HG03342 (cell line): Measurements from ENCODE around the gene ANTKMT.

ENCODE experiments used
- ATAC-seq: cut with Tn5 transposase; IDR thresholded peaks from one replicate; pipeline ENCODE4 v1.9.1; 2021; ENCODE audit warnings: mild to moderate bottlenecking, moderate library complexity; ENCODE audit not compliant: unreplicated experiment

Gene ANTKMT

GRCh38 chr16:726188-726437, 5.2 kb downstream of the ANTKMT start:
- ATAC-seq: no peak

- no peak for ATAC-seq
These were observed 5.7 kb downstream of the ANTKMT start, which contains the start of the genes CCDC78 and HAGHL for GRCh38 chr16:726438-727290. Gene CCDC78 (minus strand): TSS chr16:726443. CDS start chr16:726367, 76 bp downstream. Gene HAGHL (plus strand): TSS chr16:727106. CDS start chr16:727510, 404 bp downstream.

GRCh38 chr16:727291-727977, 6.5 kb downstream of the ANTKMT start:
- no peak for ATAC-seq

- ATAC-seq: no peak
These were observed 7.4 kb downstream of the ANTKMT start for GRCh38 chr16:728131-728889.

GRCh38 chr16:728890-729744, 8.2 kb downstream of the ANTKMT start:
- ATAC-seq: no peak

GRCh38 chr16:729768-730665, 9.1 kb downstream of the ANTKMT start:
- ATAC-seq: no peak

- no peak for ATAC-seq
These were observed 9.9 kb downstream of the ANTKMT start for GRCh38 chr16:730666-731509.

- no peak for ATAC-seq
These were observed 11.4 kb downstream of the ANTKMT start for GRCh38 chr16:732332-732731.

- no peak for ATAC-seq
These were observed 12.0 kb downstream of the ANTKMT start for GRCh38 chr16:732936-733335.

- ATAC-seq: no peak
These were observed 12.6 kb downstream of the ANTKMT start for GRCh38 chr16:733382-734207.

- no peak for ATAC-seq
These were observed 13.4 kb downstream of the ANTKMT start for GRCh38 chr16:734208-734980.

- ATAC-seq: no peak
These were observed 14.3 kb downstream of the ANTKMT start for GRCh38 chr16:734981-735881.

GRCh38 chr16:735982-736453, 15.1 kb downstream of the ANTKMT start:
- no peak for ATAC-seq

GRCh38 chr16:736936-737481, 16.1 kb downstream of the ANTKMT start:
- no peak for ATAC-seq

GRCh38 chr16:739560-740458, 18.9 kb downstream of the ANTKMT start:
- ATAC-seq: no peak
